Measurements from ENCODE around the gene HARS1.
A peak's percentile ranks its signal among the peaks of the same experiment; 100 is the strongest.

HARS1 gene

DNA sequence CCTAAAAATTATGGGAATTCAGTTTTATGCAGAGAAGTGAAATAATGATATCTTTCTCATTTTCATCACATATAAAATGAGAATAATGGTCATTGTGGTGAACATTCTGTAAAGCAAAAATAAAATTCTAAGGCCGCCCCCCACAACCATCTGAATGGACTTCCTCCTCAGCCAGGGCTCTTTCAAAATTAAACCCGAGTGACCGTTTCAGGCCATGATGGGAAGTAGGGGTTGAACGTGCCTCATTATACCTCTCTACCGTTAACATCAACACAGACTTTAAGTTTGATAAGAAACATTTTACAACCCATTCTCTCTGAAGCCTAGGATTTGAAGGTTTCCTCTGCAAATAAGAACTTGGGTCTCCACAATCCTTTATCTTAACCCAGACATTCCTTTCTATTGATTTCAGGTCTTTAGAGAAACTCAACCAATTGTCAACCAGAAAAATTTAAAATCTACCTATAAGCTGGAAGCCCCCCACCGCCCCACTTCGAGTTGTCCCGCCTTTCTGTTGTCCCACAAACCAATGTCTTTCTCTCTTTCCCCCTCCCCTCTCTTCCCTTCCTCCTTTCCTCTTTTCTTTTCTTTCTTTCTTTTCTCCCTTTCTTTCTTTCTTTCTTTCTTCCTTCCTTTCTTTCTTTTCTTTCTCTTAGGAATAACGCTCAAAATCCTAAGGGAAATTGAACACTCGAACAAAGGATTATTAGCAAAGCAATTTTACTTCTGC is 53.6 kb downstream of the HARS1 start:
- Histone ChIP-seq H3K9me3 (ENCODE audit: control insufficient read depth, low read length) (no peaks in the 10 kb centered on the region), H2AK5ac (ENCODE audit: low read length, severe bottlenecking) (no peak overlapping the region), H2BK15ac (ENCODE audit: low read depth, poor library complexity, severe bottlenecking) (no peak overlapping the region), H2BK12ac (ENCODE audit: low read length in 2 of 2) (no peak overlapping the region), H3K9ac (ENCODE audit: low read length) (no peak overlapping the region), H3K18ac (ENCODE audit: low read depth in 1 of 2, low read length in 2 of 2) (no peak overlapping the region), H3K4me2 (ENCODE audit: low read length, poor library complexity, severe bottlenecking) (no peak overlapping the region), H2BK120ac (ENCODE audit: low read depth, low read length) (no peak overlapping the region), H3K79me1 (replicated peaks; ENCODE audit: low read length, poor library complexity, severe bottlenecking) (peaks cover 5% of the 10 kb centered on the region), H3K4me3 (ENCODE audit: insufficient read depth in 1 of 2, low read depth in 1 of 2, low read length in 2 of 2) (no peak overlapping the region), H2BK5ac (ENCODE audit: low read depth, low read length, poor library complexity, severe bottlenecking) (no peak overlapping the region), H2AFZ (ENCODE audit: low read depth, low read length) (no peak overlapping the region), H3K14ac (ENCODE audit: low read length in 2 of 2) (no peak overlapping the region), H3K36me3 (ENCODE audit: control insufficient read depth in 1 of 2, insufficient read depth in 2 of 2, low read depth in 1 of 2, low read length in 2 of 2) (peaks cover 13 to 18% of the 10 kb centered on the region in 2 experiments), H3K4ac (ENCODE audit: low read depth in 1 of 2, low read length in 2 of 2) (no peak overlapping the region), H3K4me1 (ENCODE audit: control insufficient read depth, insufficient read depth, low read depth, low read length) (peaks cover 5% of the 10 kb centered on the region), H3K27me3 (ENCODE audit: control insufficient read depth in 1 of 2, insufficient read depth in 1 of 2, low read length in 2 of 2) (no peaks in the 10 kb centered on the region), H3K27ac (ENCODE audit: low read length, poor library complexity, severe bottlenecking) (no peak overlapping the region), H4K8ac (ENCODE audit: low read length) (no peak overlapping the region), H4K91ac (ENCODE audit: low read length) (no peak overlapping the region), H3K23ac (ENCODE audit: low read length in 2 of 2) (no peak overlapping the region)
- 95% methylated on average over 10 of the region's 10 CpGs for WGBS
- no peak for DNase-seq

DNA sequence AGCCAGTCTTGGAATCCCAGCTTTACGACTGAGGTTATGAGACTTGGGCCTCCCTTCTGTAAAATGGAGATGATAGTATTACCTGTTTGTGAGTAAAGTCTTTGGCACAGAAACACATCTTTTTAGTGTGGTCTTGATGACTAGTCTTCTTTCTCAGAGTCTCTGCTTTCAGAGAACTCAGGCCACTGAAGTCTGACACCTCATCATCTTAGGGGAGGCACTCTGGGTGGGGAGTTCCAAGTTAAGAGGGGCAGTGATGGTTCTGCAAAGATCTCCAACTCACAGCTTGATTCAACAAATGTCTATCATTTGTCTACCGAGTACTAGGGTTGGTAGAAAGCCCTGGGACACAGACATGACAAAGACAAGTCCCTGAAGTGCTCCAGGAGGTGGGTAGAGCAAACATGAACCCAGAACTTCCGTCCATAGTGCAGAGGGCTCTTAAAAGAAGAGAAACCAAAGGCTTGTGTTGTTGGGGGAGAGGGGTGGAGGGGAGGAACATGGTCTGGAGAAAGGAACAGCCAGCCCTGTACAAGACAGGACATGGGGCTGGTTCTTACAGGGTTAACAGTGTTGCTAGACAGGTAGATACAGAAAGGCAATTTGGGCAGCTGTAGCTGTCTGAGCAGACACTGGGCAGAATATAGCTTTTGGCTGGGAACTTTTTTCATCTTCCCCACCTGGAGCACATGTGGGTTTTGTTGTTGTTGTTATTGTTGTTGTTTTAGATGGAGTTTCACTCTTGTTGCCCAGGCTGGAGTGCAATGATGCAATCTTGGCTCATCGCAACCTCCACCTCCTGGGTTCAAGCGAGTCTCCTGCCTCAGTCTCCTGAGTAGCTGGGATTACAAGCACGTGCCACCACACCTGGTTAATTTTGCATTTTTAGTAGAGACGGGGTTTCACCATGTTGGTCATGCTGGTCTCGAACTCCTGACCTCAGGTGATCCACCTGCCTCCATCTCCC is 55.6 kb downstream of the HARS1 start:
- Histone ChIP-seq H3K4me2 (ENCODE audit: low read length, poor library complexity, severe bottlenecking) (no peak overlapping the region), H3K27ac (ENCODE audit: low read length, poor library complexity, severe bottlenecking) (no peak overlapping the region), H3K4me3 (ENCODE audit: insufficient read depth in 1 of 2, low read depth in 1 of 2, low read length in 2 of 2) (no peak overlapping the region), H2BK5ac (ENCODE audit: low read depth, low read length, poor library complexity, severe bottlenecking) (no peak overlapping the region), H3K23ac (ENCODE audit: low read length in 2 of 2) (no peak overlapping the region), H3K36me3 (ENCODE audit: control insufficient read depth in 1 of 2, insufficient read depth in 2 of 2, low read depth in 1 of 2, low read length in 2 of 2) (peaks cover 0 to 8% of the 10 kb centered on the region in 2 experiments), H2BK15ac (ENCODE audit: low read depth, poor library complexity, severe bottlenecking) (no peak overlapping the region), H3K27me3 (ENCODE audit: control insufficient read depth in 1 of 2, insufficient read depth in 1 of 2, low read length in 2 of 2) (peaks cover 0 to 13% of the 10 kb centered on the region in 2 experiments), H3K9me3 (ENCODE audit: control insufficient read depth, low read length) (no peaks in the 10 kb centered on the region), H3K4ac (ENCODE audit: low read depth in 1 of 2, low read length in 2 of 2) (no peak overlapping the region), H3K9ac (ENCODE audit: low read length) (no peak overlapping the region), H3K79me1 (replicated peaks; ENCODE audit: low read length, poor library complexity, severe bottlenecking) (peaks cover 5% of the 10 kb centered on the region), H2AK5ac (ENCODE audit: low read length, severe bottlenecking) (no peak overlapping the region), H3K4me1 (ENCODE audit: control insufficient read depth, insufficient read depth, low read depth, low read length) (peaks cover 5% of the 10 kb centered on the region), H4K91ac (ENCODE audit: low read length) (no peak overlapping the region), H3K18ac (ENCODE audit: low read depth in 1 of 2, low read length in 2 of 2) (no peak overlapping the region), H3K14ac (ENCODE audit: low read length in 2 of 2) (no peak overlapping the region), H2AFZ (ENCODE audit: low read depth, low read length) (no peak overlapping the region), H2BK12ac (ENCODE audit: low read length in 2 of 2) (no peak overlapping the region), H4K8ac (ENCODE audit: low read length) (no peak overlapping the region), H2BK120ac (ENCODE audit: low read depth, low read length) (no peak overlapping the region)
- WGBS, result 86% methylated on average over 8 of the region's 8 CpGs
- no peak for DNase-seq

DNA sequence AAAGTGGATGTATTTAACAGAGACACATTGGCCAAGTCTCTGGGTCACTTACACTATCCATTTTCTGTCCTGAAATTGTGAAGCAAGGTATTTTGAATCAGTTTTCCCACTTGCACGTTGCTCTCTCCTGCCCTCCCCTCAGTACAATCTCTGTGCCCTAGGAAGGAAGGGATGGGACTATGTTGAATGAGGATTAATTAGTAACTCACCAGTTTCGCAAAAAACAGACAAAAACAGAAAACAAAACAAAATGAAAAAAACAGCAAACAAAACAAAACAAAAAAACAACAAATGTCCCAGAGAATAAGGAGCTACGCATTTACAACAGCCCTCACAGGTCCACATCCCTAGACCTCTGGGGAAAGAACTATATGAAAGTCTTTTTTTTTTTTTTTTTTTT is 57.1 kb downstream of the HARS1 start:
- Histone ChIP-seq H3K4me1 (ENCODE audit: control insufficient read depth, insufficient read depth, low read depth, low read length) (no peaks in the 10 kb centered on the region), H3K14ac (ENCODE audit: low read length in 2 of 2) (no peak overlapping the region), H2AK5ac (ENCODE audit: low read length, severe bottlenecking) (no peak overlapping the region), H3K18ac (ENCODE audit: low read depth in 1 of 2, low read length in 2 of 2) (no peak overlapping the region), H2BK5ac (ENCODE audit: low read depth, low read length, poor library complexity, severe bottlenecking) (no peak overlapping the region), H3K23ac (ENCODE audit: low read length in 2 of 2) (no peak overlapping the region), H2BK15ac (ENCODE audit: low read depth, poor library complexity, severe bottlenecking) (no peak overlapping the region), H2AFZ (ENCODE audit: low read depth, low read length) (no peak overlapping the region), H3K79me1 (replicated peaks; ENCODE audit: low read length, poor library complexity, severe bottlenecking) (no peaks in the 10 kb centered on the region), H2BK12ac (ENCODE audit: low read length in 2 of 2) (no peak overlapping the region), H3K4ac (ENCODE audit: low read depth in 1 of 2, low read length in 2 of 2) (no peak overlapping the region), H4K91ac (ENCODE audit: low read length) (no peak overlapping the region), H3K9ac (ENCODE audit: low read length) (no peak overlapping the region), H3K9me3 (ENCODE audit: control insufficient read depth, low read length) (no peaks in the 10 kb centered on the region), H3K4me3 (ENCODE audit: insufficient read depth in 1 of 2, low read depth in 1 of 2, low read length in 2 of 2) (no peak overlapping the region), H3K27me3 (ENCODE audit: control insufficient read depth in 1 of 2, insufficient read depth in 1 of 2, low read length in 2 of 2) (peaks cover 0 to 13% of the 10 kb centered on the region in 2 experiments), H4K8ac (ENCODE audit: low read length) (no peak overlapping the region), H3K36me3 (ENCODE audit: control insufficient read depth in 1 of 2, insufficient read depth in 2 of 2, low read depth in 1 of 2, low read length in 2 of 2) (peaks cover 0 to 8% of the 10 kb centered on the region in 2 experiments), H2BK120ac (ENCODE audit: low read depth, low read length) (no peak overlapping the region), H3K27ac (ENCODE audit: low read length, poor library complexity, severe bottlenecking) (no peak overlapping the region), H3K4me2 (ENCODE audit: low read length, poor library complexity, severe bottlenecking) (no peak overlapping the region)
- DNase-seq, result no peak
- WGBS, result 100% methylated on average over 1 of the region's 3 CpGs

DNA sequence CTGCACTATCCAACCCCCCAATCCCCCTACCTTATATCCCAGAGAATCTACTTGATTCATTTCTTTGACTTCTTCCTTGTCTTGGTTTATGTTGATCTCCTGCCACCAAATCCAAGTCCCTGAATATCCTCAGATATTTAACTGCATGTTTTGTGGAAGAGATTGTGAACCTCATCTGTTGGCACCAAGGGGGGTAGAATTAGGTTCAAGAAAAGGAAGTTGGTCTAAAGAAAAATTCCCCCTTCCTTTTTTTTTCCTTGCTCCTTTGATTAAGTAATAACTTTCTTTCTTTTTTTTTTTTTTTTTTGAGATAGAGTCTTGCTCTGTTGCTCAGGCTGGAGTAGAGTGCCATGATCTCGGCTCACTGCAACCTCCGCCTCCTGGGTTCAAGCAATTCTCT is 57.7 kb downstream of the HARS1 start:
- no peak for DNase-seq
- Histone ChIP-seq H2BK120ac (ENCODE audit: low read depth, low read length) (no peak overlapping the region), H3K4me2 (ENCODE audit: low read length, poor library complexity, severe bottlenecking) (no peak overlapping the region), H4K91ac (ENCODE audit: low read length) (no peak overlapping the region), H3K27ac (ENCODE audit: low read length, poor library complexity, severe bottlenecking) (no peak overlapping the region), H2BK15ac (ENCODE audit: low read depth, poor library complexity, severe bottlenecking) (no peak overlapping the region), H3K14ac (ENCODE audit: low read length in 2 of 2) (no peak overlapping the region), H3K18ac (ENCODE audit: low read depth in 1 of 2, low read length in 2 of 2) (no peak overlapping the region), H3K9ac (ENCODE audit: low read length) (no peak overlapping the region), H2AK5ac (ENCODE audit: low read length, severe bottlenecking) (no peak overlapping the region), H3K4me3 (ENCODE audit: insufficient read depth in 1 of 2, low read depth in 1 of 2, low read length in 2 of 2) (peak overlapping the region in 1 of 2 experiments; percentile 72), H3K79me1 (replicated peaks; ENCODE audit: low read length, poor library complexity, severe bottlenecking) (no peaks in the 10 kb centered on the region), H3K23ac (ENCODE audit: low read length in 2 of 2) (no peak overlapping the region), H4K8ac (ENCODE audit: low read length) (no peak overlapping the region), H3K9me3 (ENCODE audit: control insufficient read depth, low read length) (peaks cover 3% of the 10 kb centered on the region), H3K4me1 (ENCODE audit: control insufficient read depth, insufficient read depth, low read depth, low read length) (no peaks in the 10 kb centered on the region), H3K4ac (ENCODE audit: low read depth in 1 of 2, low read length in 2 of 2) (no peak overlapping the region), H3K36me3 (ENCODE audit: control insufficient read depth in 1 of 2, insufficient read depth in 2 of 2, low read depth in 1 of 2, low read length in 2 of 2) (peaks cover 0 to 8% of the 10 kb centered on the region in 2 experiments), H2AFZ (ENCODE audit: low read depth, low read length) (no peak overlapping the region), H2BK12ac (ENCODE audit: low read length in 2 of 2) (no peak overlapping the region), H2BK5ac (ENCODE audit: low read depth, low read length, poor library complexity, severe bottlenecking) (no peak overlapping the region), H3K27me3 (ENCODE audit: control insufficient read depth in 1 of 2, insufficient read depth in 1 of 2, low read length in 2 of 2) (peaks cover 0 to 13% of the 10 kb centered on the region in 2 experiments)
- no CpG with 5 or more reads among the region's 2 CpGs for WGBS
